ENCODE measurements around the gene TSPAN18. TPM values are rescaled to one million over a fixed set of nuclear protein-coding genes. Genes with fewer than 3 reads are reported as not detected.

The TSPAN18 gene
- total and polyA plus RNA-seq, 2 experiments from 2014 or later: 6.0 to 10.6 TPM

GRCh38 chr11:44832452-44832851 is 105.7 kb downstream of the TSPAN18 start (continued):
- TF ChIP-seq ETS1 (IDR thresholded peaks at IDR 0.05): no peak
- TF ChIP-seq, protein P1, sequence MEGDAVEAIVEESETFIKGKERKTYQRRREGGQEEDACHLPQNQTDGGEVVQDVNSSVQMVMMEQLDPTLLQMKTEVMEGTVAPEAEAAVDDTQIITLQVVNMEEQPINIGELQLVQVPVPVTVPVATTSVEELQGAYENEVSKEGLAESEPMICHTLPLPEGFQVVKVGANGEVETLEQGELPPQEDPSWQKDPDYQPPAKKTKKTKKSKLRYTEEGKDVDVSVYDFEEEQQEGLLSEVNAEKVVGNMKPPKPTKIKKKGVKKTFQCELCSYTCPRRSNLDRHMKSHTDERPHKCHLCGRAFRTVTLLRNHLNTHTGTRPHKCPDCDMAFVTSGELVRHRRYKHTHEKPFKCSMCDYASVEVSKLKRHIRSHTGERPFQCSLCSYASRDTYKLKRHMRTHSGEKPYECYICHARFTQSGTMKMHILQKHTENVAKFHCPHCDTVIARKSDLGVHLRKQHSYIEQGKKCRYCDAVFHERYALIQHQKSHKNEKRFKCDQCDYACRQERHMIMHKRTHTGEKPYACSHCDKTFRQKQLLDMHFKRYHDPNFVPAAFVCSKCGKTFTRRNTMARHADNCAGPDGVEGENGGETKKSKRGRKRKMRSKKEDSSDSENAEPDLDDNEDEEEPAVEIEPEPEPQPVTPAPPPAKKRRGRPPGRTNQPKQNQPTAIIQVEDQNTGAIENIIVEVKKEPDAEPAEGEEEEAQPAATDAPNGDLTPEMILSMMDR (conservative IDR thresholded peaks at IDR 0.05; ENCODE audit: low read depth in 2 of 2): no peak

DNA sequence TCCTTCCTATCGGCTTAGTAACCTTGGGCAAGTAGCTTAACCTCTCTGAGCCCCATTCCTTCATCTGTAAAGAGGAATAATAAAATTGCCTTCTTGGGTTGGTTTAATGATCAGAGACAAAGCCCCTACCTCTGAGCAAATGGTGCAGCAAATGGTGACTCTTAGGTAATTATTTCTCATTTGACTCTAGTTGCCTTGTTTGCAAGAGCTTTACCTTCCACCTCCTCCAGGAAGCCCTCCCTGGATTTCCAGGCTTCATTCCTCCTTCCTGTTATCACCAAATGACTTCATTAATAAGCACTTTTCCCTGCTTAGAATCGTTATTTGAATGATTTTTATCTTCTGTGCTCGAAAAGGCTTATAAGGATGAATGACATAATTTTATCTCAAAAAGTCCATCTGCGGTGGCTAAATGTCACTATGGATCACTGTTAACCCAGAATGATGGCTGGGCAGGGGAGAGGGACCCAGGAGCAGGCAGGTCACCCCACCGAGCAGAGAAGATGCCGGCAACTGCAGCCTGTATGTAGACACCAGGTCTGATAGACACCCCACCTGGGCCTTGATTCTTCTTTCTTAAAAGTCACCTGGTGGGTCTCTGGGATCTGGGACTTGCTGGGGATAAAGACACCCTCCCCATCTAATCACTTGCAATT is 106.6 kb downstream of the TSPAN18 start:
- H3K27ac Mint-ChIP-seq: no peak overlapping the region
- TF ChIP-seq CREB1 (CRISPR knock-in tag; IDR thresholded peaks at IDR 0.05; ENCODE audit: low read depth): no peak
- TF ChIP-seq, protein P2, sequence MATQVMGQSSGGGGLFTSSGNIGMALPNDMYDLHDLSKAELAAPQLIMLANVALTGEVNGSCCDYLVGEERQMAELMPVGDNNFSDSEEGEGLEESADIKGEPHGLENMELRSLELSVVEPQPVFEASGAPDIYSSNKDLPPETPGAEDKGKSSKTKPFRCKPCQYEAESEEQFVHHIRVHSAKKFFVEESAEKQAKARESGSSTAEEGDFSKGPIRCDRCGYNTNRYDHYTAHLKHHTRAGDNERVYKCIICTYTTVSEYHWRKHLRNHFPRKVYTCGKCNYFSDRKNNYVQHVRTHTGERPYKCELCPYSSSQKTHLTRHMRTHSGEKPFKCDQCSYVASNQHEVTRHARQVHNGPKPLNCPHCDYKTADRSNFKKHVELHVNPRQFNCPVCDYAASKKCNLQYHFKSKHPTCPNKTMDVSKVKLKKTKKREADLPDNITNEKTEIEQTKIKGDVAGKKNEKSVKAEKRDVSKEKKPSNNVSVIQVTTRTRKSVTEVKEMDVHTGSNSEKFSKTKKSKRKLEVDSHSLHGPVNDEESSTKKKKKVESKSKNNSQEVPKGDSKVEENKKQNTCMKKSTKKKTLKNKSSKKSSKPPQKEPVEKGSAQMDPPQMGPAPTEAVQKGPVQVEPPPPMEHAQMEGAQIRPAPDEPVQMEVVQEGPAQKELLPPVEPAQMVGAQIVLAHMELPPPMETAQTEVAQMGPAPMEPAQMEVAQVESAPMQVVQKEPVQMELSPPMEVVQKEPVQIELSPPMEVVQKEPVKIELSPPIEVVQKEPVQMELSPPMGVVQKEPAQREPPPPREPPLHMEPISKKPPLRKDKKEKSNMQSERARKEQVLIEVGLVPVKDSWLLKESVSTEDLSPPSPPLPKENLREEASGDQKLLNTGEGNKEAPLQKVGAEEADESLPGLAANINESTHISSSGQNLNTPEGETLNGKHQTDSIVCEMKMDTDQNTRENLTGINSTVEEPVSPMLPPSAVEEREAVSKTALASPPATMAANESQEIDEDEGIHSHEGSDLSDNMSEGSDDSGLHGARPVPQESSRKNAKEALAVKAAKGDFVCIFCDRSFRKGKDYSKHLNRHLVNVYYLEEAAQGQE (IDR thresholded peaks at IDR 0.05; ENCODE audit: unreplicated experiment): no peak
- no peak for TF ChIP-seq ZNF462 (CRISPR knock-in tag; IDR thresholded peaks at IDR 0.05)
- no peak for TF ChIP-seq STAT1 (IDR thresholded peaks at IDR 0.05; ENCODE audit: unreplicated experiment)
- TF ChIP-seq EZH2phosphoT487 (IDR thresholded peaks at IDR 0.05; ENCODE audit: unreplicated experiment): no peak
- TF ChIP-seq, protein P1 (conservative IDR thresholded peaks at IDR 0.05; ENCODE audit: low read depth in 2 of 2): no peak
- TF ChIP-seq EZH2 (IDR thresholded peaks at IDR 0.05; ENCODE audit: low read depth, unreplicated experiment): no peak

More for the DNA sequence above, 106.6 kb downstream of the TSPAN18 start:
- ATAC-seq (no peak), DNase-seq (ENCODE audit: low spot score) (no peak)
- Mint-ChIP-seq H3K36me3 (ENCODE audit: low read depth) (peaks cover 15% of the 10 kb centered on the region), H3K9me3 (peaks cover 7% of the 10 kb centered on the region; the same call in 1 of the 3 replicates), H3K27me3 (ENCODE audit: insufficient read depth, low read depth, poor library complexity) (peaks cover 16% of the 10 kb centered on the region), H3K4me3 (no peak overlapping the region), H3K4me1 (peaks cover 38% of the 10 kb centered on the region)
- Histone ChIP-seq H3F3A (replicated peaks; ENCODE audit: low read depth) (0 out of 2 replicates have a peak, but pooled peaks cover 4% of the 10 kb centered on the region), H3K27ac (ENCODE audit: low read depth) (no peak overlapping the region), H3K4me2 (peak overlapping the region; percentile 67), H3K27me3 (ENCODE audit: insufficient read depth) (no peaks in the 10 kb centered on the region), H3K4me3 (no peak overlapping the region; the same call in 1 of the 2 replicates), H2AFZ (no peak overlapping the region), H3K9me2 (ENCODE audit: insufficient read depth) (no peaks in the 10 kb centered on the region), H3K4me1 (ENCODE audit: insufficient read depth) (peaks cover 38% of the 10 kb centered on the region), H4K20me1 (replicated peaks; ENCODE audit: insufficient read depth) (no peaks in the 10 kb centered on the region), H3K36me3 (ENCODE audit: insufficient read depth) (no peaks in the 10 kb centered on the region), H3K79me2 (replicated peaks; ENCODE audit: insufficient read depth) (no peaks in the 10 kb centered on the region)

All from GM23338 (cell line).